H9 (cell line): ENCODE data around the gene DNAJB6. TPM values are rescaled to one million over a fixed set of nuclear protein-coding genes. Genes with fewer than 3 reads are reported as not detected.

ENCODE experiments used
- DNase-seq: peaks from one replicate; pipeline ENCODE4 v3.0.0-alpha.2; 2017
- H2AFZ ChIP-seq: one replicate; pipeline ENCODE4 v1.6.1; 2013; ENCODE audit warnings: mild to moderate bottlenecking, low read length, control low read depth, moderate library complexity
- H2AK5ac ChIP-seq: 2 replicates; pipeline ENCODE4 v1.6.1; 2013; ENCODE audit warnings: low read length, control low read depth, mixed read lengths; ENCODE audit not compliant: insufficient read length
- H2BK120ac ChIP-seq: one replicate; pipeline ENCODE4 v1.6.1; 2013; ENCODE audit warnings: low read depth, mild to moderate bottlenecking, low read length, control low read depth, inconsistent platforms; ENCODE audit not compliant: poor library complexity, severe bottlenecking
- H2BK12ac ChIP-seq: 2 replicates; pipeline ENCODE4 v1.6.1; 2013; ENCODE audit warnings: low read length, control low read depth, mixed read lengths, low read depth; ENCODE audit not compliant: insufficient read length
- H2BK15ac ChIP-seq: 2 replicates; pipeline ENCODE4 v1.6.1; 2013; ENCODE audit warnings: low read depth, low read length, control low read depth
- H2BK20ac ChIP-seq: one replicate; pipeline ENCODE4 v1.6.1; 2013; ENCODE audit warnings: low read depth, mild to moderate bottlenecking, low read length, control low read depth, inconsistent platforms; ENCODE audit not compliant: poor library complexity, severe bottlenecking
- H2BK5ac ChIP-seq: 2 replicates; pipeline ENCODE4 v1.6.1; 2013; ENCODE audit warnings: low read length, control low read depth, mixed read lengths; ENCODE audit not compliant: insufficient read length
- H3K14ac ChIP-seq: 2 replicates; pipeline ENCODE4 v1.6.1; 2013; ENCODE audit warnings: low read length, control low read depth; ENCODE audit not compliant: insufficient read depth
- H3K18ac ChIP-seq: 2 replicates; pipeline ENCODE4 v1.6.1; 2013; ENCODE audit warnings: low read depth, mild to moderate bottlenecking, mixed read lengths, low read length, control low read depth; ENCODE audit not compliant: insufficient read length
- H3K23ac ChIP-seq: 2 replicates; pipeline ENCODE4 v1.6.1; 2013; ENCODE audit warnings: low read length, control low read depth, mixed read lengths, low read depth; ENCODE audit not compliant: insufficient read length
- H3K23me2 ChIP-seq: 2 replicates; pipeline ENCODE4 v1.6.1; 2013; ENCODE audit warnings: low read depth, mild to moderate bottlenecking, mixed read lengths, low read length, control low read depth; ENCODE audit not compliant: insufficient read length, poor library complexity, severe bottlenecking
- H3K27ac ChIP-seq: 2 replicates; pipeline ENCODE4 v1.5.1; 2013; ENCODE audit warnings: low read length, control low read depth, mixed read lengths, low read depth; ENCODE audit not compliant: insufficient read length
- H3K27me3 ChIP-seq: 2 replicates; pipeline ENCODE4 v1.6.1; 2013; ENCODE audit warnings: low read length, control low read depth, inconsistent platforms; ENCODE audit not compliant: insufficient read depth
- H3K4ac ChIP-seq: 2 replicates; pipeline ENCODE4 v1.6.1; 2013; ENCODE audit warnings: low read depth, mild to moderate bottlenecking, control low read depth, inconsistent platforms, low read length, moderate library complexity
- H3K4me1 ChIP-seq: 2 replicates; pipeline ENCODE4 v1.6.1; 2013; ENCODE audit warnings: low read length, control low read depth, inconsistent platforms; ENCODE audit not compliant: insufficient read depth
- H3K4me2 ChIP-seq: 2 replicates; pipeline ENCODE4 v1.6.1; 2013; ENCODE audit warnings: low read length, control low read depth, mixed read lengths; ENCODE audit not compliant: insufficient read length, insufficient read depth
- H3K56ac ChIP-seq: 2 replicates; pipeline ENCODE4 v1.6.1; 2013; ENCODE audit warnings: low read depth, mild to moderate bottlenecking, mixed read lengths, low read length, control low read depth; ENCODE audit not compliant: insufficient read length
- H3K79me1 ChIP-seq: 2 replicates; pipeline ENCODE4 v1.6.1; 2013; ENCODE audit warnings: low read depth, mild to moderate bottlenecking, moderate library complexity, low read length, control low read depth, inconsistent platforms; ENCODE audit not compliant: insufficient read depth, poor library complexity, severe bottlenecking
- H3K79me2 ChIP-seq: 2 replicates; pipeline ENCODE4 v1.6.1; 2013; ENCODE audit warnings: low read length, control low read depth, inconsistent platforms; ENCODE audit not compliant: insufficient read depth
- H3K9ac ChIP-seq: 2 replicates; pipeline ENCODE4 v1.6.1; 2013; ENCODE audit warnings: low read length, control low read depth, mixed read lengths; ENCODE audit not compliant: insufficient read length; ENCODE audit errors: extremely low read depth
- H3K9me3 ChIP-seq: one replicate; pipeline ENCODE4 v1.6.1; 2013; ENCODE audit warnings: low read depth, low read length, inconsistent platforms; ENCODE audit not compliant: control insufficient read depth
- H3T11ph ChIP-seq: one replicate; pipeline ENCODE4 v1.6.1; 2013; ENCODE audit warnings: mild to moderate bottlenecking, low read length, control low read depth, inconsistent platforms
- H4K20me1 ChIP-seq: one replicate; pipeline ENCODE4 v1.6.1; 2013; ENCODE audit not compliant: control insufficient read depth, insufficient read length, insufficient read depth
- H4K5ac ChIP-seq: 2 replicates; pipeline ENCODE4 v1.6.1; 2013; ENCODE audit warnings: low read depth, mild to moderate bottlenecking, mixed read lengths, low read length, control low read depth; ENCODE audit not compliant: insufficient read length
- H4K8ac ChIP-seq: replicated peaks from 2 replicates; pipeline ENCODE4 v1.6.1; 2013; ENCODE audit warnings: low read length, control low read depth, mixed read lengths, low read depth; ENCODE audit not compliant: insufficient read length
- H4K91ac ChIP-seq: 2 replicates; pipeline ENCODE4 v1.6.1; 2013; ENCODE audit warnings: low read depth, mild to moderate bottlenecking, moderate library complexity, mixed read lengths, low read length, control low read depth; ENCODE audit not compliant: insufficient read length
- H3K27ac Mint-ChIP-seq, 3 experiments: 2 replicates in 2 of 3; 3 replicates in 1 of 3; pipeline ENCODE4 v1.8.0; 2020 to 2021; ENCODE audit warnings: mixed read lengths in 3 of 3, mild to moderate bottlenecking in 1 of 3, moderate library complexity in 1 of 3
- H3K27me3 Mint-ChIP-seq: 2 replicates; pipeline ENCODE4 v1.8.0; 2021; ENCODE audit warnings: low read depth, mild to moderate bottlenecking, moderate library complexity, mixed read lengths
- H3K36me3 Mint-ChIP-seq, 3 experiments: 2 replicates in 2 of 3; 3 replicates in 1 of 3; pipeline ENCODE4 v1.8.0; 2020 to 2021; ENCODE audit warnings: low read depth in 3 of 3, mixed read lengths in 3 of 3; ENCODE audit not compliant: insufficient read depth in 1 of 3
- H3K4me1 Mint-ChIP-seq, 2 experiments: 2 replicates each; pipeline ENCODE4 v1.8.0; 2020; ENCODE audit warnings: mixed read lengths in 2 of 2
- H3K4me3 Mint-ChIP-seq, 2 experiments: 2 replicates in 1 of 2; 3 replicates in 1 of 2; pipeline ENCODE4 v1.8.0; 2020 to 2021; ENCODE audit warnings: mild to moderate bottlenecking in 2 of 2, mixed read lengths in 2 of 2, moderate library complexity in 1 of 2
- H3K9me3 Mint-ChIP-seq, 2 experiments: 2 replicates in 1 of 2; 3 replicates in 1 of 2; pipeline ENCODE4 v1.8.0; 2020; ENCODE audit warnings: mild to moderate bottlenecking in 2 of 2, mixed read lengths in 2 of 2, moderate library complexity in 1 of 2
- CTCF ChIP-seq: fragments of 200-600 bp; sonication (generic); conservative IDR thresholded peaks from 3 replicates; pipeline ENCODE4 v1.8.0; 2021; ENCODE audit warnings: antibody characterized with exemption, mild to moderate bottlenecking
- WGBS: extraction: QIAGEN DNeasy Blood & Tissue Kit; methylation state at CpG from one replicate; pipeline ENCODE4 v1.1.7; 2013; ENCODE audit warnings: missing lambda C conversion rate, low lambda C conversion rate, mixed read lengths; ENCODE audit not compliant: insufficient read length; ENCODE audit errors: extremely low coverage; 5-methylcytosine and 5-hydroxymethylcytosine counted together
- total RNA-seq: library from RNA; stranded (reverse); gene quantifications from 2 replicates; pipeline ENCODE4 v1.2.1, GENCODE V29; 2021

DNAJB6 gene
- total RNA-seq, 1 experiment from 2014 or later = 215 TPM

DNA sequence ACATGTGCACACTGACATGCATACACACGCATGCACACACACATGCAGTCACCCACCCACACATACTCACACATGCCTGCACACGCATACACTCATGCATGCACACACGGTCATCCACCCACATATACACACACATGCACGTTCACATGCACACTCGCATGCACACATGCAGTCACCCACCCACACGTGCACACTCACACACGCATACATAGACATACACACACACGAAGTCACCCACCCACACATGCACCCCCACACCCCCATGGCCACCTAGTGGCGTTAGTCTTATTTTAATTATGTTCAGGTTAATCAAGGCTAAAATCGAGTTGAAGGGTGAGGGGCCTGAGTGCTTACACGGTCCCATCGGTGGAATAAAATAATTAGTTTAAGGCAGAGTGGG, 96.8 kb downstream of the DNAJB6 start:
- Histone ChIP-seq H3K79me2 (no peaks in the 10 kb centered on the region), H2BK12ac (no peak overlapping the region), H3K4ac (no peak overlapping the region), H4K5ac (no peak overlapping the region), H3K4me2 (no peak overlapping the region), H3K56ac (no peak overlapping the region), H4K91ac (no peak overlapping the region), H2BK5ac (no peak overlapping the region), H3K18ac (no peak overlapping the region), H4K8ac (no peak overlapping the region), H3K23ac (no peak overlapping the region), H2BK20ac (no peak overlapping the region), H3K27ac (no peak overlapping the region), H2BK120ac (no peak overlapping the region), H3K27me3 (no peaks in the 10 kb centered on the region), H2BK15ac (no peak overlapping the region), H3K4me1 (no peaks in the 10 kb centered on the region), H3T11ph (no peak overlapping the region), H3K9me3 (no peaks in the 10 kb centered on the region), H4K20me1 (no peaks in the 10 kb centered on the region), H2AFZ (no peak overlapping the region), H3K14ac (no peak overlapping the region), H3K9ac (no peak overlapping the region), H3K79me1 (no peaks in the 10 kb centered on the region), H2AK5ac (no peak overlapping the region), H3K23me2 (no peaks in the 10 kb centered on the region)
- Mint-ChIP-seq H3K9me3 (peaks cover 8% of the 10 kb centered on the region in 2 experiments; a peak in 3 of 5 replicates), H3K4me1 (peaks cover 4 to 17% of the 10 kb centered on the region in 2 experiments), H3K27ac (peak overlapping the region in 1 of 3 experiments; percentile 22; a peak in 3 of 7 replicates), H3K36me3 (no peaks in the 10 kb centered on the region; a peak in 1 of 7 replicates), H3K27me3 (peaks cover 33% of the 10 kb centered on the region), H3K4me3 (peak overlapping the region in 1 of 2 experiments; percentile 53; a peak in 2 of 5 replicates)
- WGBS = no CpG with 5 or more reads among the region's 12 CpGs
- TF ChIP-seq CTCF = no peak
- no peak for DNase-seq
